ENCODE data around the gene POLR2C.
"Not testable (repeated sequence)": the region's sequence is repeated elsewhere in the genome, so short reads cannot be mapped to it uniquely, and the experiment has no call there.

POLR2C gene

DNA sequence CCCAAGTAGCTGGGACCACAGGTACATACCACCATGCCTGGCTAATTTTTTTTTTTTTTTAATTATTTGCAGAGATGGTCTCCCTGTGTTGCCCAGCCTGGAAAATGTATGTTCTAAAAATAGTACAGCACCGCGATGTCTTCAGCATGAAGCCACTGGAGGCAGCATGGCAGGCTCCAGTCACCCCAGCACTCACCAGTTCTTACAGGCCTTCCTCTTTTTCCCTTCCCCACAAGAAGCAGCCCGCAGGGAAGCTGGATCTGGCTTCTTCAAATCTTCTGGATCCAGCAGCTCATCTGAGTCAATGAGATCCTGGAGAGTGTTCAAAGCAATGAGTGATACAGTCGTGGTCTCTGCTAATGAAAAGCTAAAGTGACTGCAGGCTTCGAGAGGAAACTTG lies 31.5 kb upstream of the POLR2C start:
- DNase-seq (ENCODE audit: low read depth): no peak
- H3K4me1 ChIP-seq (ENCODE audit: control insufficient read depth, insufficient read depth, low read length): no peaks in the 10 kb centered on the region
- H3K9ac ChIP-seq (ENCODE audit: low read length): no peak overlapping the region
- peaks cover 85% of the 10 kb centered on the region for H3K36me3 ChIP-seq (ENCODE audit: control insufficient read depth, insufficient read depth, low read length, severe bottlenecking)
- H3K4me3 ChIP-seq (ENCODE audit: low read length): no peak overlapping the region
- H3K9me3 ChIP-seq (ENCODE audit: control insufficient read depth, low read length): no peaks in the 10 kb centered on the region
- no peaks in the 10 kb centered on the region for H3K27me3 ChIP-seq (replicated peaks; ENCODE audit: control insufficient read depth, insufficient read depth, low read length)

DNA sequence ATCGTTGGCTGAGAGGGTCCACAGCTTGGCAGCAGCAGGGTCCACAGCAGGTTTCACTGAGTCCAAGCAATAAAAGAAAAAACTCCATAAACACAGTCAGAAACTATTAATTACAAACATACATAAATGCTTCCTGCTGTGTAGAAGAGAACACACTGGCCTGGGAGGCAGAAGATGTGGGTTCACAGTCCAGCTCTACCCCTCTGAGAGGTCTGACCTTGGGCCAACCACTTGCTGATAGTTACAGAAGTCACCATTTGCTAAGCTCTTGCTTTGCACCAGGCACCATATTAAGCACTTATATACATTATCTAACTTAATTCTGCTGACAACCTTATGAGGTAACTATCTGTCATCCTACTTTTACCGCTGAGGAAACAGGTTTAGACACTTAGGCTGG lies 30.0 kb upstream of the POLR2C start:
- DNase-seq (ENCODE audit: low read depth): no peak
- Histone ChIP-seq H3K27me3 (replicated peaks; ENCODE audit: control insufficient read depth, insufficient read depth, low read length) (no peaks in the 10 kb centered on the region), H3K4me1 (ENCODE audit: control insufficient read depth, insufficient read depth, low read length) (no peaks in the 10 kb centered on the region), H3K36me3 (ENCODE audit: control insufficient read depth, insufficient read depth, low read length, severe bottlenecking) (peaks cover 92% of the 10 kb centered on the region), H3K9me3 (ENCODE audit: control insufficient read depth, low read length) (no peaks in the 10 kb centered on the region), H3K9ac (ENCODE audit: low read length) (no peak overlapping the region), H3K4me3 (ENCODE audit: low read length) (no peak overlapping the region)

DNA sequence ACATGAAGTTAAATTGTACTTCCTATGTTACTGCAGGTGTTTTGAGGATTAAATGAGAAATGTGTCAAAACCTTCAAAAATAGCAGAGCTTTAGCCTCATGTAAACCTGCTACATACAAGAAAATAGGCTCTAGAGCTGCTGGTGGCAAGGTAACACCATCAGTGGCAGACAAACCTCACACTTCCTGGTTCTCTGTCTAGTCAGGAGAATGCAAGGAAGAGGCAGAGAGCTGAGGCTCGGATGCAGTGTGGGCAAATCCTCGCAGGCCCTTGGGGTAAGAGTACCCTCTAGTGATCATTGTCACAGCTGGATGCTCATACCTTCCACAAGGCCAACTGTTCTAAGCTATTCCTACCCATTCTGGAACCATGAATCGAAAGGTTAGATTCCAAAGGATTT lies 29.5 kb upstream of the POLR2C start:
- Histone ChIP-seq H3K4me3 (ENCODE audit: low read length) (no peak overlapping the region), H3K9ac (ENCODE audit: low read length) (no peak overlapping the region), H3K36me3 (ENCODE audit: control insufficient read depth, insufficient read depth, low read length, severe bottlenecking) (peaks cover 93% of the 10 kb centered on the region), H3K4me1 (ENCODE audit: control insufficient read depth, insufficient read depth, low read length) (no peaks in the 10 kb centered on the region), H3K9me3 (ENCODE audit: control insufficient read depth, low read length) (no peaks in the 10 kb centered on the region), H3K27me3 (replicated peaks; ENCODE audit: control insufficient read depth, insufficient read depth, low read length) (no peaks in the 10 kb centered on the region)
- DNase-seq (ENCODE audit: low read depth): no peak

DNA sequence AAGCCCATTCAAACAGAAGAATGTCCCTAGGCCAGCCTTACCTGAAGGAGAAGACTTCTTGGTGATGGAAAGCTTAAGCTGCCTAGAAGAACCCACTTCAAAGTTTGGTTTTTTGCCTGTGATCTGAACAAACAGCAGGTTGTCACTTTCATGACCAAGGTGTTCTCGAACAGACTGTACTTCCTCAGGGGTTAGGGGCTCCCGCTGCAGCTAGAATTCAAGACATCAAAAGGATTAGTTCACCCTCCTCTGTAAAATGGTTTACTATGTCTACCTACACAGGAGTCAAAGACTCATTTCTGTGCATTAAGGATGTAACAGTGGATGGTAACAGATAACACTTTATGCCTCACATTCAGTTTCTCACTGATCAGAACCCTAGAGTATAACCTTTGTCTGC lies 28.5 kb upstream of the POLR2C start:
- Histone ChIP-seq H3K9me3 (ENCODE audit: control insufficient read depth, low read length) (no peaks in the 10 kb centered on the region), H3K27me3 (replicated peaks; ENCODE audit: control insufficient read depth, insufficient read depth, low read length) (no peaks in the 10 kb centered on the region), H3K4me1 (ENCODE audit: control insufficient read depth, insufficient read depth, low read length) (no peaks in the 10 kb centered on the region), H3K9ac (ENCODE audit: low read length) (no peak overlapping the region), H3K4me3 (ENCODE audit: low read length) (no peak overlapping the region), H3K36me3 (ENCODE audit: control insufficient read depth, insufficient read depth, low read length, severe bottlenecking) (peaks cover 93% of the 10 kb centered on the region)
- DNase-seq (ENCODE audit: low read depth): no peak

DNA sequence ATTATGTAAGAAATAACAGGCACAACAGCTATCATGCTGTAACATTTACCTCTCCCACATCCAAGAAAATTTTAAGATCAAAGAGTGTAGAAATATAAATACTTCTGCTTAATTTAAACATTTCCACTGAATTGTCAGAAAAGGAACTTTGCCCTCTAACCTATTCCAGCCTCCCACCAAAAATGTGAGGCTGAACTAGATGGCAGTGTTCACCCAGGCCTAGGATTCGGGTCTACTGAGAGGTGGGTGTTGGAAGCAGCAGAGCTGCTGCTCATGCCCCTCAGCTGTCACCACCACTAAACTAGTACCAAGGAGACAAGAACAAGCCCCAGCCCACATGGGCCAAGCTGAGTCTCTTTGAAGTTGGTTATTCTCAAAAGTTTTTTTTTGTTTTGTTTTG lies 26.6 kb upstream of the POLR2C start:
- Histone ChIP-seq H3K9me3 (ENCODE audit: control insufficient read depth, low read length) (no peaks in the 10 kb centered on the region), H3K9ac (ENCODE audit: low read length) (no peak overlapping the region), H3K36me3 (ENCODE audit: control insufficient read depth, insufficient read depth, low read length, severe bottlenecking) (peaks cover 97% of the 10 kb centered on the region), H3K27me3 (replicated peaks; ENCODE audit: control insufficient read depth, insufficient read depth, low read length) (no peaks in the 10 kb centered on the region), H3K4me1 (ENCODE audit: control insufficient read depth, insufficient read depth, low read length) (no peaks in the 10 kb centered on the region), H3K4me3 (ENCODE audit: low read length) (no peak overlapping the region)
- DNase-seq (ENCODE audit: low read depth): no peak

DNA sequence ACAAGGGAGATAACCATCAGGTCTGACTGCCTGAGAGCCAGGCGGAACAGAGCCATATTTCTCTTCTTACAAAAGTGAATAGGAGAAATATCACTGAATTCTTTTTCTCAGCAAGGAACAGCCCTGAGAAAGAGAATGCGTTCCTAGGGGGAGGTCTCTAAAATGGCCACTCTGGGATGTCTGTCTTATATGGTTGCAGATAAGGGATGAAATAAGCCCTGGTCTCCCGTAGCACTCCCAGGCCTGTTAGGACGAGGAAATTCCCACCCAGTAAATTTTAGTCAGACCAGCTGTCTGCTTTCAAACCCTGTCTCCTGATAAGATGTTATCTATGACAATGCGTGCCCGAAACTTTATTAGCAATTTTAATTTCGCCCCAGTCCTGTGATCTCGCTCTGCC lies 22.5 kb upstream of the POLR2C start:
- not testable (repeated sequence) for H3K27me3 ChIP-seq (replicated peaks; ENCODE audit: control insufficient read depth, insufficient read depth, low read length); H3K4me3 ChIP-seq (ENCODE audit: low read length); DNase-seq (ENCODE audit: low read depth); H3K9me3 ChIP-seq (ENCODE audit: control insufficient read depth, low read length); H3K4me1 ChIP-seq (ENCODE audit: control insufficient read depth, insufficient read depth, low read length); H3K9ac ChIP-seq (ENCODE audit: low read length)
- H3K36me3 ChIP-seq (ENCODE audit: control insufficient read depth, insufficient read depth, low read length, severe bottlenecking): peaks cover 59% of the 10 kb centered on the region

DNA sequence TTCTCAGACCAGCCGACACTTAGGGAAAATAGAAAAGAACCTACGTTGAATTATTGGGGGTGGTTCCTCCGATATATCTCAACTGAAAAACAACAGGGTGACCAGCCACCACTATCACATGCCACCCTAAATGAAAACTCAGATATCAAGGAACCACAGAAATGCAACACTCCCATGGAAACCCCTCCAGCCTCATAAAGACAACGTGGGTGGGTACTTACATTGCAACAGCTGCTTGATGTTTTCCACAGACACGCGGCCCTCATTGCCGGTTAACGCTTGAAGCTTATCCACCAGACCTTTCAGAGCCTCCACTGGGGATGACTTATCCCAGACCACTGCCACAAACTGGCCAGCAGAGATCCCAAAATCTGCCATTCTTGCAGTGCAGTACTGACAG lies 21.9 kb upstream of the POLR2C start:
- not testable (repeated sequence) for H3K9ac ChIP-seq (ENCODE audit: low read length); H3K4me3 ChIP-seq (ENCODE audit: low read length); DNase-seq (ENCODE audit: low read depth); H3K9me3 ChIP-seq (ENCODE audit: control insufficient read depth, low read length); H3K4me1 ChIP-seq (ENCODE audit: control insufficient read depth, insufficient read depth, low read length); H3K27me3 ChIP-seq (replicated peaks; ENCODE audit: control insufficient read depth, insufficient read depth, low read length)
- H3K36me3 ChIP-seq (ENCODE audit: control insufficient read depth, insufficient read depth, low read length, severe bottlenecking): peaks cover 53% of the 10 kb centered on the region

DNA sequence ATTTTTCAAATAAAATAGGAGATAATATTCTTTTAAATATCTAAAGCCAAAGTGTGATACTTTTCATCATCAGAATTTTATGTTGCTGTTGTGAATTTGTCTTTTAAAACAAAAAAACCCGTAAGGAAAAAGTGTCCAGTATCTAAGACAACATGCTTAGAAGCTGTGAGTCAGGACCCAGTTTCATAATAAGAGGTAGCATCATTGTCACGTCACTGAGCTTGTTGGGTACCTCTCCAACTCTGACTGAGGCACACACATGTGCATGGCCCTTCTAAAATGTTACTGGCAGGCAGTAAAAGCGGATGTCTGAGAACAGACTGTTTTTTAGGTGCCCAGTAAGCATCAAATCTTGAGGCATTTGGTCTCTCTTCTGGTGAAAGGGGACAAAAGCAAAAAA lies 17.8 kb upstream of the POLR2C start:
- Histone ChIP-seq H3K9me3 (ENCODE audit: control insufficient read depth, low read length) (no peaks in the 10 kb centered on the region), H3K36me3 (ENCODE audit: control insufficient read depth, insufficient read depth, low read length, severe bottlenecking) (peaks cover 15% of the 10 kb centered on the region), H3K4me3 (ENCODE audit: low read length) (no peak overlapping the region), H3K9ac (ENCODE audit: low read length) (peak overlapping the region; percentile 29), H3K4me1 (ENCODE audit: control insufficient read depth, insufficient read depth, low read length) (peaks cover 22% of the 10 kb centered on the region), H3K27me3 (replicated peaks; ENCODE audit: control insufficient read depth, insufficient read depth, low read length) (no peaks in the 10 kb centered on the region)
- no peak for DNase-seq (ENCODE audit: low read depth)

DNA sequence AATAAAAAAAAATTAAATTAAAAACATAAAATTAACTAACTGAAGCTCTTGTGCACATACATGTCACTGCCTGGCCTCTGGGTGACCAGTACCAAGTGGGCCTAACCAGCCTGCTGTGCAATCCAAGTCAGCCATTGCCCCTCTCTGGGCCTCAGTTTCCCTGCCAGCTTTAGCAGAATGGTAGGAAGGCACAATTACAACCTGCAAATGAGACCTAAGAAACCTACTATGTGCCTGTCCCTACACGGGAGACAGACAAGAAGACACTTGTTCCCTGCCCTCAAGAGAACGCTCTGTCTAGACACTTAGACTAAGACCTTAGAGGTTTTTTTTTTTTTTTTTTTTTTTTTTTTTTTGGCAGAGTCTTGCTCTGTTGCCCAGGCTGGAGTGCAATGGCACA lies 17.0 kb upstream of the POLR2C start:
- no peak overlapping the region for H3K4me3 ChIP-seq (ENCODE audit: low read length)
- no peaks in the 10 kb centered on the region for H3K9me3 ChIP-seq (ENCODE audit: control insufficient read depth, low read length)
- H3K4me1 ChIP-seq (ENCODE audit: control insufficient read depth, insufficient read depth, low read length): peaks cover 22% of the 10 kb centered on the region
- no peak overlapping the region for H3K9ac ChIP-seq (ENCODE audit: low read length)
- H3K36me3 ChIP-seq (ENCODE audit: control insufficient read depth, insufficient read depth, low read length, severe bottlenecking): peaks cover 7% of the 10 kb centered on the region
- no peaks in the 10 kb centered on the region for H3K27me3 ChIP-seq (replicated peaks; ENCODE audit: control insufficient read depth, insufficient read depth, low read length)
- DNase-seq (ENCODE audit: low read depth): no peak

DNA sequence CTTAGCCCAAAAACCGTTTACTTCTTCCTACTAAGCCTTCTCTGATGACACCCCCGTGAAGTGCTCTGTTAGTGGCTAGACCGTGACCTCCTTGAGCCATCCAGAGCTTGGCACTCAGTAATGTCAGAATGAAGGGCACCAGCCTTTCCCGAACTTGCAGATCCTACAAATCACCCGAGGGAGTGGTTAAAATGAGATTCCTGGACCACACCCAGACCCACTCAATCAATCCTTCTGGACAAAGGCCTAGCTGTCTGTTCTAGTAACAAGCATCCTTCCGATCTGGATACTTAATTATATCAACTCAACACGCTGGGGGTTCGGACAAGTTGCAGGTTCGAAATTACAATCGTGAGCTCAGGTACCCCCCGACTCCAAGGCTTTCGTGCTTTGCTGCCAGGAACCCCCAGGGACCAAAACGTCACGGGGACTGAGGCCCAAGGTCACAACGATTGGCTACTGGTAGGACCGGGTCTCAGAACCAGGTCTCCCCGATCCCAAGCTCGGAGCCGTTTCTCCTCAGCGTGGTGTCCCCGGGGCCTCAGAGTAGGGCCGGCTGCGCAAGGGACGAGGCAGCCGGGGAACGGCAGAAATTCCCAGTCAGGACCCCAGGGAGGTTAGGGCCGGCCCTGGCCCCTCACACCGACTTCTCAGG lies 15.8 kb upstream of the POLR2C start:
- peak overlapping the region; percentile 85 for H3K4me3 ChIP-seq (ENCODE audit: low read length)
- peaks cover 7% of the 10 kb centered on the region for H3K36me3 ChIP-seq (ENCODE audit: control insufficient read depth, insufficient read depth, low read length, severe bottlenecking)
- peak; percentile 69 for DNase-seq (ENCODE audit: low read depth)
- no peaks in the 10 kb centered on the region for H3K9me3 ChIP-seq (ENCODE audit: control insufficient read depth, low read length)
- H3K4me1 ChIP-seq (ENCODE audit: control insufficient read depth, insufficient read depth, low read length): peaks cover 27% of the 10 kb centered on the region
- H3K27me3 ChIP-seq (replicated peaks; ENCODE audit: control insufficient read depth, insufficient read depth, low read length): no peaks in the 10 kb centered on the region
- H3K9ac ChIP-seq (ENCODE audit: low read length): peak overlapping the region; percentile 98

DNA sequence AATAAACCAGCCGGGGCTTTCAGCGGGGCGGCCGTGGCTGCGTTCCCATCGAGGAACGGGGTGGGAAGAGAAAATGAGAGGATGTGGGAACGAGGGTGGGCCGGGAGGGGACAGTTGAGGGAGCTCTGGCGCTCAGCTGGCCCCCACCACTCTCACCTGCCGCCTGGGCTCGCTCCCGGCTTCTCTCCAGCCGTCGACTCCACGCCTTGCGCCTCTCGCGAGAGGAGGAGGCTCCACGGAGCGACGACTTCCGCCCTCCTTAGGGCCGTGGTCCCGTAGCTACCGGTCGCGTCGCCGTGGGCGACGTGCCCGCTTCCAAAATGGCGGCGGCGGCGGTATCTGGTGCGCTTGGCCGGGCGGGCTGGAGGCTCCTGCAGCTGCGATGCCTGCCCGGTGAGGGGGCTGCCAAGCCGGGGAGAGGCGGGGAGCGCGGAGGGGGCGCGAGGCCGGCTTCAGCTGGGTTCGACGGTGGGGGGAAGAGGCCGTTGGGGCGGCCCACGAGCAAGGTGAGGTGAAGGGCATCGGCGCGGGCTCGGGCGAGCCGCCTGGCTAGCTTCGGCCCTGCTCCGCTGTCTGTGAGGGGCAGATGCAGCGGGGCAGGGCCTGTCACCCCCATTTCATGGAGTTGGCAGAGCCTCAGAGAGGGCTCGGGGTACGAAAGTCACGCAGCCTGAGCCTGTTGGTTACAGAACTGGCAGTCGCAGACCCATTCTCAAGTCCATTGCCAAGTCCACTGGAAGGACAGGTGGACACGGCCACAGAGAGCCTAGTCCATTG lies 15.1 kb upstream of the POLR2C start, which contains the start of the genes CIAPIN1 and COQ9:
Gene CIAPIN1 (minus strand): TSS at position 200 of the 777 bp plus-strand sequence. CDS start 6,457 bp downstream, outside the sequence.
Gene COQ9 (plus strand): TSS at position 294 of the 777 bp plus-strand sequence. CDS start 27 bp downstream, at position 321.
- Histone ChIP-seq H3K4me3 (ENCODE audit: low read length) (peak within 1 kb of the TSS; percentile 85), H3K4me1 (ENCODE audit: control insufficient read depth, insufficient read depth, low read length) (peaks cover 34% of the 10 kb centered on the region), H3K27me3 (replicated peaks; ENCODE audit: control insufficient read depth, insufficient read depth, low read length) (no peaks in the 10 kb centered on the region), H3K9ac (ENCODE audit: low read length) (peak within 1 kb of the TSS; percentile 98), H3K9me3 (ENCODE audit: control insufficient read depth, low read length) (no peaks in the 10 kb centered on the region), H3K36me3 (ENCODE audit: control insufficient read depth, insufficient read depth, low read length, severe bottlenecking) (peaks cover 12% of the 10 kb centered on the region)
- peak; percentile 98 for DNase-seq (ENCODE audit: low read depth)

Data from adipocyte (in vitro differentiated cells).